Measurements from ENCODE around the gene RIN1. TPM values are rescaled to one million over a fixed set of nuclear protein-coding genes. Genes with fewer than 3 reads are reported as not detected.

Gene RIN1
- total RNA-seq, 4 donors from 2014 or later, result 0.98 to 3.7 (median 3.3) TPM

DNA sequence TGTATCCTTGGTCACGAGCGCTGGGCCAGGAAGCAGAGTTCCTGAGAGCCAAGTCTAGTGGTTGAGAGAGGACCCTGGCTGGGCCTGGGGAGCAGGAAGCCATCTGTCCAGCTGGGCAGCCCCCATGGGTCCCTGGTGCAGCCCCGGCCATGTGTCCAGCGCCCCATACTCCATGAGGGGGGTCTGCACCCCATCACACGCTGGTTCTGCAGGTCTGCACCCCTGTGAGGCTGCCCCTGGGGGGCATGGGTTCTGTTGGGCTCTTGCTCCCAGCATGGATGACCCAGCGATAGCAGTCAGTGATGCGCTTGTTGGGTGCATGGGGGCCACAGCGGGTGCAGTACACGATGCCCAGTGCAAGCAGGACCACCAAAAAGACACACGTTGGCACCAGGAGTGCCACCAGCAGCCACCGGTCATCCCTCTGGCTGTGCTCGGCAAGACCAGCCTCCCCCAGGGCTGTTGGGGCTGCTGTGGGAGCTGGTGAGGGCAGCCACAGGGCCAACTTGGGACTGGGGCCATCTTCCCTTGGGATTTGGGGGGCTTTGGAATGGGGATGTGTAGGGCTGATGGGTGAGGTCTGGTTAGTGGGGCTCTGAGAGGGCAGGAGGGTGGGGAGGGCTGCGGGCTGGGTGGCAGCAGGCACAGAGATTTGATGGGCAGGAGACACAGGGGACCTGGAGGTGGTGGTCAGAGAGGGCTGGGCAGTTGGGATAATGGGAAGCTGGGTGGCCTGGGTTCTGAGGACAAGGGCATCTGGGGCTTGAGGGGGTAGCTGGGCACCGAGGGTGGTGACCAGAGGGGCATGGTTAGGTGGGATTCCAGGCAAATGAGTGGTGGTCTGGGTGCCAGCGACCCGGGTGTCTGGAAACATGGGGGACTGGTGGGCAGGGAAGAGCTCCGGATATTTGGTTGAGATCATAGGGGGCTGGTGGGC lies 21.4 kb downstream of the RIN1 start:
- TF ChIP-seq, protein P1, sequence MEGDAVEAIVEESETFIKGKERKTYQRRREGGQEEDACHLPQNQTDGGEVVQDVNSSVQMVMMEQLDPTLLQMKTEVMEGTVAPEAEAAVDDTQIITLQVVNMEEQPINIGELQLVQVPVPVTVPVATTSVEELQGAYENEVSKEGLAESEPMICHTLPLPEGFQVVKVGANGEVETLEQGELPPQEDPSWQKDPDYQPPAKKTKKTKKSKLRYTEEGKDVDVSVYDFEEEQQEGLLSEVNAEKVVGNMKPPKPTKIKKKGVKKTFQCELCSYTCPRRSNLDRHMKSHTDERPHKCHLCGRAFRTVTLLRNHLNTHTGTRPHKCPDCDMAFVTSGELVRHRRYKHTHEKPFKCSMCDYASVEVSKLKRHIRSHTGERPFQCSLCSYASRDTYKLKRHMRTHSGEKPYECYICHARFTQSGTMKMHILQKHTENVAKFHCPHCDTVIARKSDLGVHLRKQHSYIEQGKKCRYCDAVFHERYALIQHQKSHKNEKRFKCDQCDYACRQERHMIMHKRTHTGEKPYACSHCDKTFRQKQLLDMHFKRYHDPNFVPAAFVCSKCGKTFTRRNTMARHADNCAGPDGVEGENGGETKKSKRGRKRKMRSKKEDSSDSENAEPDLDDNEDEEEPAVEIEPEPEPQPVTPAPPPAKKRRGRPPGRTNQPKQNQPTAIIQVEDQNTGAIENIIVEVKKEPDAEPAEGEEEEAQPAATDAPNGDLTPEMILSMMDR (IDR thresholded peaks at IDR 0.05; ENCODE audit: low read depth), result no peak

DNA sequence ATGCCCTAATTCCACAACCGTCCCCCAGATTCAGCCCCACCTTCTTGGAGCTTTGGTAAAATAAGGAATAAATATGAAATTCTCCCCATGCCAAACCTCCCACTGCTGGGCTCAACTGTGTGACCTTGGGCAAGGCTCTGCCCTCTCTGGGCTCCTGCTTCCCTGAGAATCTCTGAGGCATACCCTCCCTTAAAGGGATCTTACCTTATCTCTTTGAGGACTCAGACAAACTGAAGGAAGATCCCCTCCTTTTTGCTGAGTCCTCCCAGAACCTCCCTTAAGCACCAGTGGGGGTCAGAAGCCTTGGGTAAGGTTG lies 22.1 kb downstream of the RIN1 start:
- TF ChIP-seq, protein P1 (IDR thresholded peaks at IDR 0.05; ENCODE audit: low read depth), result no peak

DNA sequence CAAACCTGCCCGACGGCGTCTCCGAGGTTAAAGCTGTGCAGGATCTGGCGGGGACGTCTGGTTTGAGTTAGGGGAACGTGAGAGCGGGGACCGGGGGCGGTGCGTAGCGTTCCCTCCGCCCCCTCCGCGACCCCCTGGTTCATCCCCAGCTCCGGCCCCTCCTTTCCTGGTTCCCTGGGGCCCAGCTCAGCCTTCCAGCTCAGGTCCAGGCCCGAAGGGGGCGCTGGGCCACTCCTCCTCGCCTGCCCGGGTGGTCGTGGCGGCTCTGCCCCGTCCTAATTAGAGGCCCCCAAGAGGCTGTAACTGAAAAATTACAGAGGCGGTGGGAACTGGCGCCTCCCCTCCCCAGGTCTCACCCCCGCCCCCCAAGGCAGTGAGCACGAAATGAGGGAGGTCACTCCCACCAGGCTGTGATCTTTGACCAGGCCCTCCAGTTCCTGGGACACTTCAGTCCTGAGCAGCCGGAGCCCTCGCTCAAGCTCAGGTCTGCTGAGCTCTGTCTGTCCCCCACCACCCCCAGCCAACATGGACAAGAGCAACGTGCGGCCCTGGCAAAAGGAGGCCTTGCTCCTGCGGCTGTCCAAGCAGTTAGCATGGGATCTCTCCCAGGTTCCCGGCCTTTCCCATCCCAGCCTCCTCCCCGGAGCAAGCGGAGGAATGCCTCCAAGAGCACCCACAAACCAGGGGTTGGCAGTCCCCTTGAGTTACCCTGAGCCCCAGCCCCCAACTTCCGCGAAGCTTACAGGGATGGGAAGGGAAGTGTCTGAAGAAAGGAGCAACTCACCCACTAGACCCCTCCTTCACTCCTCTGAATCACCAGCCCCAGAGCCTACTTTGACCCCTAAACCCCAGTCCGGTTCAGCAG lies 22.7 kb downstream of the RIN1 start:
- TF ChIP-seq, protein P1 (IDR thresholded peaks at IDR 0.05; ENCODE audit: low read depth), result no peak

DNA sequence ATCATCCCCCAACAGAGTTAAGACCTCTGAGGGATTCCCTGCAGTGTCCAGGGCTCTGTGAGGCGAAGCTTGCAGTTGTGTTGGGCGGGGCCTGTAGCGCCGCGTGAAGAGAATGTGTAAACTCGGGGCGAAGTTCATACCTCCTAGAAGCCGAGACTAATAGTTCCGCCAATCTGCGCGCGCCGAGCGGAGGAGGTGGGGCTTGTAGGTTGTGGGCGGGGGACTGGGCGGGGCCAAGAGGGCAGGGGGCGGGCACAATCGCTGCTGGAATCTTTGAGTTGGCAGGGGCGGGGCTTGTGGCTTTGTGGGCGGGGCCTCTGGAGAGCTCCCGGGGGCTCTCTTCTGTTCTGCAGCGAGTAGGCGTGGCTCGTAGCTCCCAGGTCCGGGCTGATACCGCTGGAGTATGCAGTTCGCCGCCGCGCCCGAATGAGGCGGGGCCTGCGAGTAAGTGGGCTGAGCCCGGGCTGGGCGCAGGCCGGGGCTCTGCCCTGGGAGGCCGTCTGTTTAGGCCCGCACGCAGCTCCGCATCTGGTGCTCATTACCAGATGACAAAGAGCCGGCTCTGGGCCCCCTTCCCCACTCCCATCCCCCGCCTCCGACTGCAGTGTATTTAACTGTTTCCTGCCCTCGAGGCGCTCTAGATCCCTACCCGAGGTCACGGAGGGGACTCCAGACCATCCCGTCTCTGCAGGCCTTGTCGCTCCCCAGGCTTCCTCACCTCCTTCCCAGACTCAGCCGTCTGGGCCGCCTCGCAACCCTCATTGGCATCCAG lies 23.5 kb downstream of the RIN1 start:
- TF ChIP-seq, protein P1 (IDR thresholded peaks at IDR 0.05; ENCODE audit: low read depth), result no peak

DNA sequence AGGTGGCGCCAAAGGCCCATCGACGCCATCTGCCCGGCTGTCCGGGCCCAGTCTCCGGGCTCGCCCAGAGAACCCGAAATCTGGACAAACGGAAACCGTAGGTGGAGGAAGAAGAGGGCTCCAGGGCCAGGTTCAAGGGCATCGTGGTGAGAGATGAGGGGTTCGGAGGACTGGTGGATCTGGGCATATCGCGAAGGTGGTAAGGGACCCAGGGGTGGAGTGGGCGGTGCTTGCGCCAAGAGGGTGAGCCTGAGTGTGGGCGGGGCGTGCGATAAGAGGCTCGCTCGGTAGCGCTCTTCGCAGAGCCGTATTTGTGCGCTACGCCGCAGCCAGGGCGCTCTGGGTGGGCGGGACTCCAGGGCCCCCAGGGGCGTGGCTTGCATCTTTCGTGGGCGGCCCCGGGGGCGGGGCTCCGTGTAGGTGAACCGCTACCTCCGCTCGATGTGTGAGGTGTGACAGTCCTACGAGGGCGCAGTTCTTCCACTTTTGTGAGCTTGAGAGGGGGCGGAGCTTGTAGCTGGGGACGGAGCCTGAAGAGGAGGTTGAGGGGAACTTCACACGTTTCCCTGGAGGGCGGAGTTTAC lies 24.2 kb downstream of the RIN1 start:
- TF ChIP-seq, protein P1 (IDR thresholded peaks at IDR 0.05; ENCODE audit: low read depth), result no peak

DNA sequence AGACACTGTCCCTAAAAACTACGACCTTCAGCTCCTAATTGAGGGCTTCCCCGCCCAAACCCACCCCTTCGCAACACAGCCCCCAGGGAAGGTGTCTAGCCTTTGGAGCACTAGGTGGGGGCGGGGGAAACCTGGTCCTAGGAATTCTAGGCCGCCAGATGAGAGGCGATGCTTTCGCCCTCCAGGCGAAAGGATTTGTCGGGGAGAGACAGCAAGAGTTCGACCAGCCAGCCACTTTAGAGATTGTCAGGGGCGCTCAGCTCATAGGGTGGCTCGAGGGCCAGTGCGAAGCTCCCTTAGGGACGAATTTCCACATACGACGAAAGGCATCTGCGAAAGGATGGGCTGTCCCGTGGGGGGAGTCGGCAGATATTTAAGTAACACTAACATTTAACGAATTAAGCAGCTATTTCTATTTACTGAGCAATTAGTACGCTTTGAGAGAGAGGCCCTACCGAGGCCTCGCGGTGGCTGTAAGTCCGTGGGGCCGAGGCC lies 24.7 kb downstream of the RIN1 start:
- TF ChIP-seq, protein P1 (IDR thresholded peaks at IDR 0.05; ENCODE audit: low read depth), result no peak
